GM18502 (cell line): ENCODE results near the gene TTC33.
"Not testable (repeated sequence)": the region's sequence is repeated elsewhere in the genome, so short reads cannot be mapped to it uniquely, and the experiment has no call there.

Experiments
- ATAC-seq: cut with Tn5 transposase; IDR thresholded peaks from one replicate; pipeline ENCODE4 v1.9.1; 2021; ENCODE audit warnings: mild to moderate bottlenecking; ENCODE audit not compliant: unreplicated experiment, poor library complexity

Gene TTC33

GRCh38 chr5:40733434-40733833 is 22.3 kb downstream of the TTC33 start:
- no peak for ATAC-seq

DNA sequence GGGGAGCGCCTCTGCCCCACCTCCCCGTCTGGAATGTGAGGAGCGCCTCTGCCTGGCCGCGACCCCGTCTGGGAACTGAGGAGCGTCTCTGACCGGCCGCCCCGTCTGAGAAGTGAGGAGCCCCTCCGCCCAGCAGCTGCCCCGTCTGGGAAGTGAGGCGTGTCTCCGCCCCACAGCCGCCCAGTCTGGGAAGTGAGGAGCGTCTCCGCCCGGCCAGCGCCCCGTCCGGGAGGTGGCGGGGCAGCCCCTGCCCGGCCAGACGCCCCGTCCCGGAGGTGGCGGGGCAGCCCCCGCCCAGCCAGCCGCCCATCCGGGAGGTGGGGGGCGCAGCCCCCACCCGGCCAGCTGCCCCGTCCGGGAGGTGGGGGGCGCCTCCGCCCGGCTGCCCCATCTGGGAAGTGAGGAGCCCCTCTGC is 33.3 kb downstream of the TTC33 start:
- not testable (repeated sequence) for ATAC-seq

DNA sequence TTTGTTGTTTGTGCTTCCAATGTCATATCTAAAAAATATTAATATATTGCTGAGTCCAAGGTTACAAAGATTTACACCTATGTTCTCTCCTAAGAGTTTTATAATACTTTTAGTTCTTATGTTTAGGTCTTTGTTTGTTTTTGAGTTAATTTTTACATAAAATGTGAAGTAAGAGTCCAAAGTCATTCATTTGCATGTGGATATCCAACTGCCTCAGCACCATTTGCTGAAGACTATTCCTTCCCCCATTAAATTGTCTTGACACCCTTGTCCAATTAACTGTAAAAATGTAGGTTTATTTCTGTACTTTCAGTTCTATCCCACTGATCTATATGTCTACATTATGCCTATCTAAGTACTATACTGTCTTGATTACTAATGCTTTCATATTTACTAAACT is 35.7 kb downstream of the TTC33 start:
- no peak for ATAC-seq

- no peak for ATAC-seq
These were observed 38.5 kb downstream of the TTC33 start for GRCh38 chr5:40717281-40717680.

- no peak for ATAC-seq
These were observed 39.2 kb downstream of the TTC33 start for GRCh38 chr5:40716590-40716989.

GRCh38 chr5:40716000-40716399 is 39.8 kb downstream of the TTC33 start:
- no peak for ATAC-seq

DNA sequence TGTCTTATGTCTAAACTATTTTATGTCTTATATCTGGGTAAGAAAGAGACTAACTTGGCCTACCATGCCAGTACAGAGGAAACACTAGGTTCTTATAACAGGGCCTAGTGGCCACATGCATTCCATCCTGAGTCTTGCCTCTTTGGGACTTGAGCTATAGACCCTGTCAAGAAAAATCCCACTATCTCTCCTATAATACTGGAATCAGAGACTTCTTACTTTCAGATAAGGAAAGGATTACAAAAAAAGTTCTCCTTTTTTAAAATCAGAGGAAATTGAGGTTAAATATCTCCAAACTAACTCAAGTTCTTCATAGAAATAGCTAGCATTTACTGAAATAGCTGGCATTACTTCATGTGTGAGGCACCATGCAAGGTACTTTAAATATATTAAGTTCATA is 41.8 kb downstream of the TTC33 start:
- ATAC-seq = no peak

GRCh38 chr5:40710575-40710974 is 45.2 kb downstream of the TTC33 start:
- not testable (repeated sequence) for ATAC-seq

- not testable (repeated sequence) for ATAC-seq
These were observed 50.3 kb downstream of the TTC33 start for GRCh38 chr5:40705484-40705883.

GRCh38 chr5:40702027-40702426 is 53.7 kb downstream of the TTC33 start:
- not testable (repeated sequence) for ATAC-seq

- no peak for ATAC-seq
These were observed 55.5 kb downstream of the TTC33 start for GRCh38 chr5:40700116-40700782.

GRCh38 chr5:40694433-40694832 is 61.3 kb downstream of the TTC33 start:
- ATAC-seq = no peak

GRCh38 chr5:40691894-40692293 is 63.9 kb downstream of the TTC33 start:
- no peak for ATAC-seq

- ATAC-seq = no peak
These were observed 65.5 kb downstream of the TTC33 start for GRCh38 chr5:40690267-40690666.

DNA sequence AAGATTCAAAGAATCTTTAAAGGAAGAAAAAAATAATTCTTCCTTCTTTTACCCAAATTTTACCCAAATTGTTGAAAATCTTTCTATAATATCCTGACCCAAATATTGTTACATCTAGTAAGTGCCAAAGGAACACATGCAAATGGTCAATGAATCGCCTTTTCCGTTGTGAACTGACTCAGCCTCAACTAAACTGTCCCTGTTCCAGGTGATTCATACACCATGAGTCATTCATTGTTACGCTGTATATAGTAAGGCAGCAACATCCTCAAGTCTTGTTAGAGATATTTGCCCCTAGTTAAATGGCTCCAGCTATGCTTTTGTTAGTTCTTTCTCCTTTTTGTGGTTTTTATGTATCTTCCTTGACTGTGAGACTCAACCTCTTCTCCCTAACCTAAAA is 66.3 kb downstream of the TTC33 start:
- ATAC-seq = peak; percentile 75

- ATAC-seq = no peak
These were observed 66.8 kb downstream of the TTC33 start for GRCh38 chr5:40688996-40689395.

DNA sequence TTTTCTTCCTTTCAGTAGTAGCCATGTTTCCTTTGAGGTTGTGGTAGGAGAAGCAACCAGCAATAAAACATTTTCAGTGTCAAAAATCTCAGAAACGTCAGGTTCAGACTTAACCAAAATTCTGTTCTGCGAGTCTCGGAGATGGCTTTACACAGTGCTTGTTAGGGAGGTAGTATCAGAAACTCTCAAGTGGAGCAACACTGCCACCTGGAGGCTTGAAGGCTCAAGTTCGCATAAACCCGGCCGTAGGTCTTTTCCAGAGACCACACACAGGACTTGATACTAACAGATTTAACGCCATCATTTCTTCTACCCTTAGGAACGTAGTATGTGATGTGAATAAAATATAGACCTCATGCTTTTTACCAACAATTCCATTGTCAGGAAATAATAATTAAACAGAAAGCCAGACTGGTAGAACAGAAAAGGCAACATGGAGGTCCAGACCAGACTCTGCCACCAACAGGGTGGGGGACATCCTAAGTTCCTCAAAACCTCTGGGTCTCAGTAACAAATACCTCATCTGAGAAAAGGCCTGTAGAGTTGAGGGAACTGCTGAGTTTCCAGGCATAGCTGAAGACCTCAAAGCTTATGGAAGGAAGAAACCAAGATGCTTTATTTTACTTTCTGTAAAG is 67.5 kb downstream of the TTC33 start:
- ATAC-seq = peak; percentile 87

DNA sequence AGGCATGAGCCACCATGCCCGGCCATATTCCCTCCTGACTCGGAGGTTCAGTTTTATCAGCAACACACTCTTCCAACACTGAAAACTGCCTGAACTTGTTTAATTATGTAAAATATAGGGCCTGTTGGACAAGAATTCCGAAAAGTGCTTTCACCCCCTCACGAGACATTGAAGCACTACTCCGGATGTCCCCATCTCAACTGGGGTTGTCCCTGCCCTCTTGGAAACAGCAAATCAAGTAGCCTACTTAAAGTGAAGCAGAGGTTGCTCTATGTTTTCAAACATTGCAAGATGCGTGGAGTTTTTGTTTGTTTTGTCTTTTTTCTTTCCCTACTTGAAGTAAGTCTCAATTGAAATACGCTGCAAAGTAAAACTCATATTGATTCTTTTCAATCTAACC is 68.4 kb downstream of the TTC33 start:
- ATAC-seq = no peak

- no peak for ATAC-seq
These were observed 69.7 kb downstream of the TTC33 start for GRCh38 chr5:40685976-40686486.

GRCh38 chr5:40685193-40685592 is 70.6 kb downstream of the TTC33 start:
- ATAC-seq = no peak

- no peak for ATAC-seq
These were observed 72.5 kb downstream of the TTC33 start for GRCh38 chr5:40683305-40683704.
